ENCODE measurements around the gene SURF1. TPM values are rescaled to one million over a fixed set of nuclear protein-coding genes. Genes with fewer than 3 reads are reported as not detected.
A peak's percentile ranks its signal among the peaks of the same experiment; 100 is the strongest.

Gene SURF1
- total and polyA plus RNA-seq, 9 of the 15 experiments (the other 6 are each of a cell fraction or from before 2014, with no cell fraction given) = 16.1 to 31.3 (median 20.9) TPM

GRCh38 chr9:133356391-133357091 is at the start of gene SURF1, which contains the start of gene SURF2 (continued):
- TF ChIP-seq GTF2B (IDR thresholded peaks at IDR 0.05; ENCODE audit: extremely low read depth, insufficient read length) (no peak), AFF4 (CRISPR knock-in tag; IDR thresholded peaks at IDR 0.05) (peak; percentile 78; the same call in 1 of the 2 replicates), TFE3 (CRISPR knock-in tag; IDR thresholded peaks at IDR 0.05) (no peak), USF1 (CRISPR knock-in tag; IDR thresholded peaks at IDR 0.05) (peak; percentile 50; the same call in 1 of the 2 replicates), SMARCE1 (IDR thresholded peaks at IDR 0.05) (no peak), JUNB (CRISPR knock-in tag; conservative IDR thresholded peaks at IDR 0.05) (no peak), TSHZ1 (CRISPR knock-in tag; IDR thresholded peaks at IDR 0.05) (no peak), UBTF (IDR thresholded peaks at IDR 0.05; ENCODE audit: borderline replicate concordance in 1 of 2, low read depth in 2 of 2, low read length in 2 of 2) (no peak), U2AF2 (optimal IDR thresholded peaks at IDR 0.05; ENCODE audit: low read depth, low read length) (no peak)
- TF ChIP-seq, protein P1, sequence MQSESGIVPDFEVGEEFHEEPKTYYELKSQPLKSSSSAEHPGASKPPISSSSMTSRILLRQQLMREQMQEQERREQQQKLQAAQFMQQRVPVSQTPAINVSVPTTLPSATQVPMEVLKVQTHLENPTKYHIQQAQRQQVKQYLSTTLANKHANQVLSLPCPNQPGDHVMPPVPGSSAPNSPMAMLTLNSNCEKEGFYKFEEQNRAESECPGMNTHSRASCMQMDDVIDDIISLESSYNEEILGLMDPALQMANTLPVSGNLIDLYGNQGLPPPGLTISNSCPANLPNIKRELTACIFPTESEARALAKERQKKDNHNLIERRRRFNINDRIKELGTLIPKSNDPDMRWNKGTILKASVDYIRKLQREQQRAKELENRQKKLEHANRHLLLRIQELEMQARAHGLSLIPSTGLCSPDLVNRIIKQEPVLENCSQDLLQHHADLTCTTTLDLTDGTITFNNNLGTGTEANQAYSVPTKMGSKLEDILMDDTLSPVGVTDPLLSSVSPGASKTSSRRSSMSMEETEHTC (IDR thresholded peaks at IDR 0.05) = peak; percentile 67; the same call in 1 of the 2 replicates
